SK-N-MC (cell line): ENCODE results near the gene ZFR2.

Experiments
- EZH2 ChIP-seq: fragments of 200-600 bp; sonication (generic); IDR thresholded peaks from one replicate; pipeline ENCODE4 v1.6.1; 2017; ENCODE audit warnings: antibody characterized with exemption
- POLR2AphosphoS5 ChIP-seq: IDR thresholded peaks from 2 replicates; pipeline ENCODE4 v1.6.1; 2012; ENCODE audit warnings: mild to moderate bottlenecking, low read depth, low read length, borderline replicate concordance

DNA sequence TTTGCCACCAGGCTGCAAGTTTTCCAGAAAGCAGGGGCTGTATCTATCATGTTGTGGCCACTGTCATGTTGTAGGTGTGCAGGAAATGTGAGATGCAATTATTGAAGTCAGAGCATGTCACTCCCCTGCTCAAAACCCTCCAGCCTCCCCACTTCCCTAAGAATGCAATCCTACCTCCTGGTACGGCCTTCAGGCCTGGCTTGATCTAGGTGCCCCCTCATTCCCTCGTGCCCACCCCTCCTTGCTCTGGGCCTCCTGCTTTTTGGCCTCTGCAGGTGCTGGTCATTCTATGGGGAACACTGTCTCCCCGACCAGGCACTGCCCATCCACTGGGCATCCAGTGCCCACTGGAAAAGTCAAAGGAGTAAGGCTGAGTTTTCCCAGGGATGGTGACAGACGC is 54.2 kb downstream of the ZFR2 start:
- TF ChIP-seq EZH2 (no peak), POLR2AphosphoS5 (no peak)
